ENCODE measurements around the gene C1orf122. TPM values are rescaled to one million over a fixed set of nuclear protein-coding genes. Genes with fewer than 3 reads are reported as not detected.

C1orf122 gene
- 31.0 to 60.3 TPM (median 56.3 TPM) in 5 replicates for total RNA-seq (2022; extraction: Qiagen RNA extraction; ENCODE audit: low read depth)

DNA sequence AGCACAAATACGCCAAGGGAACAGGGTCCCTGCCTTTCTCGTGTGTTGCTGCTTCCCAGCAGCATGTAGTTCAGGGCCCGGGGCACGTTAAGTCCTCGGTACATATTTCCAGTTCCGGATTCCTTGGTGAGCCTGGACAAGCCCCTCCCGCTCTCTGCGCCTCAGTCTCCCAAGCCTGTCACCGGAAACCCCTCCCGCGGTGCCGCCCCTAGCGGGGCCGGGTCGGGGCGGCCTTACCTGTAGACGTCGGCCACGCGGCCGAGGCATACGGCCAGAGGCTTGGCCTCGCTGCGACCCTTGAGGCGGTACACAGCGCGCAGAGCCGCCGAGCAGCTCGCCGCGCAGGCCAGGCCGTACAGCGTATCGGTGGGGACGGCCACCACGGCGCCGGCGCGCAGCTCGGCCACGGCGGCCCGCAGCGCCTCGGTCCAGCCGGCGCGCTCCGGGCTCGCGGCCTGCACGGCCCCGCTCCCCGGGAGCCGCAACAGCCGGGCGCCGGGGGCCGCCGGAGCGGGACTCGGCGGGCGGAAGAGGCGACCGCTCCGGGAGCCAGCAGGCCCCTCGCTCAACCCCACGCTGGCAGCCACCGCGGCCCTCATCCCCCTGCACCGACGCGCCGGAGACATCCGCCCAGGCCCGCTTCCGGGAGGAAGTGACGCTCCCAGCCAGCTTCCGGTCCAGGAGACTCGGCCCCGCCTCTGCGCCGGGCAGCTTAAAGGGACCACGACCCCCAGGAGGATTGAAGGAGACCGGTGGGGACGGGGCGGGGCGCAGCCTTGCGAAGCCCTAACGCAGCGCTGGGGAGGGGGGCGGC, at the start of gene C1orf122, which contains the start of gene YRDC:
TSS of gene C1orf122 (plus strand) at position 236 of the 814 bp plus-strand sequence. CDS start 615 bp downstream, outside the sequence.
TSS of gene YRDC (minus strand) at position 654 of the 814 bp plus-strand sequence. CDS start at position 626, 28 bp downstream.

DNA sequence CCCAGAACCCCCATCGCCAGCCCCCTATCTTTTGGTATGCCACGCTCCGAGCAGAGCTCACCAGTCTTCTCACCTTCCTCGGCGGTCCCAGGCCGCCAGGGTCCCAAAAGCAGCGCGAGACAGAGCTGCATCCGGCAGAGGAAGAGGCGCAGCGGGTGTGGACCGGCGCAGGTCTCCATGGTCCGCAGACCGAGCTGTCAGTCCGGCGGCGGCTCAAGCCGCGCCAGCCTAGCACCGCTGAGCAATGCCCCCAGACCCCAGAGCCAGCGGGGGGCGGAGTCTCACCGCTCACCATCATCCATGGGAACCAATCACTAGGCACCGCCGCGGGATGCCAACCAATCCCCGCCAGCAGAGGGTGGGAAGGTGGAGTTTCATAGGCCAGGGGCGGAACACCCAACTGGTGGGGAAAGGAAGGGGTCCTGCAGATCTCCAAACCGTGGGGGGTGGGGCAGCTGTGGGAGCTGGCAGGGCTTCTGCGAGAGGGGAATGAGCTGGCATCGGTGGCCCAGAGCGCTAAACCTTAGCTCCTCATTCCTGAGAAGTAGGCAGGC, 42.6 kb upstream of the C1orf122 start, which contains the start of gene EPHA10:
TSS of gene EPHA10 (minus strand) at position 233 of the 554 bp plus-strand sequence. CDS start at position 179, 54 bp downstream.

DNA sequence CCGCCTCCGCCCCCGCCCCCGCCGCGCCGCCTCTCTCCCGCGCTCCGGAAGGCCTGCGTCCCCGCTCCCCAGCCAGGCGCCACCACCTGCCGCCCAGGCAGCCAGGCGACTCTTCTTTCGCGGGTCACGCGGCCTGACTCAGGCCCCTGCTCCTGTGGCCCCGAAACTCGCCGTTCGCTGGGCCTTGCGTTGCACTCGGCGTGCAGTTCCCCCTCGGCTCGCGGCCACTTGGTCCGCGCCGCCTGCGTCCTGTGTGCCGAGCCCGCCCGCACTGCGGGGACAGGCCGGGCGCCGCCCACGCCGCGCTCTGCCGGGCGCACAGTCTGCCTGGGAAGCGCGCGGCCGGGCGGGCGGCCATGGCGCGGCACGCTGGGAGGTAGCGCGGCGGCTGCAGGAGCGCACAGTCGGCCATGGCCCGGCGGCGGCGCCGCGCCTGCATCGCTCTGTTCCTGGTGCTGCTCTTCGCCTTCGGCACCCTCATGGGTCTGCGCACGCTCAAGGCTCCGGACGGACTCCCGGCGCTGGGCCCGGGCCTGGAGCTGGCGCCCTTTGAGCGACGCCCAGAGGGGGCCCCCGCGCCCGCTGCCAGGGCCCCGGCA, 13.7 kb upstream of the C1orf122 start, which contains the start of gene MANEAL:
TSS of gene MANEAL (plus strand) at position 75 of the 599 bp plus-strand sequence. CDS start at position 411, 336 bp downstream.

Other genes starting within 250 kb of the C1orf122 start
- 47.6 to 70.9 TPM (median 53.2 TPM) in 5 replicates for gene GNL2, start 211.9 kb upstream of the C1orf122 start, total RNA-seq (2022; extraction: Qiagen RNA extraction; ENCODE audit: low read depth)
- gene RSPO1, start 172.9 kb upstream of the C1orf122 start, total RNA-seq (2022; extraction: Qiagen RNA extraction; ENCODE audit: low read depth) = 0.09 to 0.13 TPM (median 0.10 TPM) in 4 of 5 replicates, not detected in the other
- 46.9 to 52.0 TPM (median 48.3 TPM) in 5 replicates for gene CDCA8, start 115.3 kb upstream of the C1orf122 start, total RNA-seq (2022; extraction: Qiagen RNA extraction; ENCODE audit: low read depth)
- 0.51 to 0.91 TPM (median 0.62 TPM) in 5 replicates for gene EPHA10, start 42.7 kb upstream of the C1orf122 start, total RNA-seq (2022; extraction: Qiagen RNA extraction; ENCODE audit: low read depth)
- gene MANEAL, start 13.9 kb upstream of the C1orf122 start, total RNA-seq (2022; extraction: Qiagen RNA extraction; ENCODE audit: low read depth) = 22.2 to 27.6 TPM (median 25.3 TPM) in 5 replicates
- 13.9 to 19.8 TPM (median 18.9 TPM) in 5 replicates for gene YRDC, start 418 bp downstream of the C1orf122 start, total RNA-seq (2022; extraction: Qiagen RNA extraction; ENCODE audit: low read depth)
- gene MTF1, start 51.8 kb downstream of the C1orf122 start, total RNA-seq (2022; extraction: Qiagen RNA extraction; ENCODE audit: low read depth) = 4.0 to 4.8 TPM (median 4.6 TPM) in 5 replicates
- 4.7 to 6.2 TPM (median 5.0 TPM) in 5 replicates for gene INPP5B, start 139.3 kb downstream of the C1orf122 start, total RNA-seq (2022; extraction: Qiagen RNA extraction; ENCODE audit: low read depth)
- gene SF3A3, start 182.2 kb downstream of the C1orf122 start, total RNA-seq (2022; extraction: Qiagen RNA extraction; ENCODE audit: low read depth) = 55.5 to 103 TPM (median 57.3 TPM) in 5 replicates
- 6.6 to 9.6 TPM (median 8.1 TPM) in 5 replicates for gene FHL3, start 197.7 kb downstream of the C1orf122 start, total RNA-seq (2022; extraction: Qiagen RNA extraction; ENCODE audit: low read depth)
- gene UTP11, start 204.9 kb downstream of the C1orf122 start, total RNA-seq (2022; extraction: Qiagen RNA extraction; ENCODE audit: low read depth) = 41.0 to 78.4 TPM (median 46.6 TPM) in 5 replicates
- 0.06 TPM in 1 of 5 replicates, not detected in the others for gene POU3F1, start 239.0 kb downstream of the C1orf122 start, total RNA-seq (2022; extraction: Qiagen RNA extraction; ENCODE audit: low read depth)

All from A549 treated with CpdA at 1 μM for 4 hours (cell line).